Spleen (tissue), 11 donors: ENCODE data around the gene PDIA5. TPM values are rescaled to one million over a fixed set of nuclear protein-coding genes. Genes with fewer than 3 reads are reported as not detected.

Source experiments
- DNase-seq: peaks from one replicate; pipeline ENCODE4 v3.0.0-alpha.2; 2020
- H3K27ac ChIP-seq, 8 donors: fragments of 200-600 bp; sonication (generic) in 7 of 8; 1 replicate in 4 of 8; 2 replicates in 4 of 8; pipeline versions ENCODE4 v1.5.0 to v1.8.0; 2016 to 2021; ENCODE audit warnings: inconsistent platforms in 4 of 8, mild to moderate bottlenecking in 4 of 8, moderate library complexity in 1 of 8
- H3K27me3 ChIP-seq, 7 donors: fragments of 200-600 bp; sonication (generic) in 6 of 7; replicated peaks in 1 of 7; 1 replicate in 4 of 7; 2 replicates in 3 of 7; pipeline versions ENCODE4 v1.5.0 to v1.8.0; 2016 to 2021; ENCODE audit warnings: inconsistent platforms in 3 of 7, mild to moderate bottlenecking in 1 of 7
- H3K36me3 ChIP-seq, 6 donors: fragments of 200-600 bp; sonication (generic) in 5 of 6; 1 replicate in 4 of 6; 2 replicates in 2 of 6; pipeline versions ENCODE4 v1.5.0 to v1.8.0; 2016 to 2021; ENCODE audit warnings: inconsistent platforms in 2 of 6
- H3K4me1 ChIP-seq, 6 donors: fragments of 200-600 bp; sonication (generic) in 5 of 6; 1 replicate in 3 of 6; 2 replicates in 3 of 6; pipeline versions ENCODE4 v1.5.0 to v1.8.0; 2016 to 2021; ENCODE audit warnings: inconsistent platforms in 3 of 6
- H3K4me3 ChIP-seq, 8 donors: fragments of 200-600 bp; sonication (generic) in 7 of 8; 1 replicate in 4 of 8; 2 replicates in 4 of 8; pipeline versions ENCODE4 v1.5.0 to v1.8.0; 2016 to 2021; ENCODE audit warnings: inconsistent platforms in 4 of 8, mild to moderate bottlenecking in 4 of 8, moderate library complexity in 2 of 8
- H3K9me3 ChIP-seq, 8 donors: fragments of 200-600 bp; sonication (generic) in 7 of 8; 1 replicate in 4 of 8; 2 replicates in 4 of 8; pipeline versions ENCODE4 v1.5.0 to v1.8.0; 2016 to 2021; ENCODE audit warnings: inconsistent platforms in 4 of 8
- CTCF ChIP-seq, 11 experiments: fragments of 200-600 bp in 7 of 11; fragments of 450-650 bp in 4 of 11; sonication (generic) in 4 of 11; IDR thresholded peaks in 8 of 11; conservative IDR thresholded peaks in 3 of 11; 1 replicate in 7 of 11; 2 replicates in 4 of 11; pipeline versions ENCODE4 v1.4.0 to v1.8.0; 2016 to 2021; ENCODE audit warnings: antibody characterized with exemption in 11 of 11, inconsistent platforms in 4 of 11, mild to moderate bottlenecking in 1 of 11
- POLR2A ChIP-seq, 3 donors: fragments of 450-650 bp; IDR thresholded peaks; one replicate each; pipeline ENCODE4 v1.5.1; 2017; ENCODE audit warnings: antibody characterized with exemption in 3 of 3, mild to moderate bottlenecking in 1 of 3
- POLR2AphosphoS5 ChIP-seq, 3 donors: sonication (generic); formaldehyde crosslinking; IDR thresholded peaks; one replicate each; pipeline ENCODE4 v1.5.1; 2017; ENCODE audit warnings: antibody characterized with exemption in 3 of 3
- WGBS, 5 donors: extraction: QIAGEN DNeasy Blood & Tissue Kit in 3 of 5; methylation state at CpG; one replicate each; pipeline versions ENCODE4 v1.1.5 to v1.1.7; 2013 to 2018; 5-methylcytosine and 5-hydroxymethylcytosine counted together
- intact Hi-C: fragments of 100-400 bp; cut with DNase I; formaldehyde crosslinking; loops from one replicate; pipeline ENCODE4 v1.15.0; 2023; ENCODE audit warnings: low total_unique reads
- polyA plus RNA-seq, 3 donors: library from polyadenylated mRNA; stranded (reverse); fragments of 200-250 nt; gene quantifications; one replicate each; pipeline ENCODE4 v1.2.1, GENCODE V29; 2013
- total RNA-seq, 7 donors: library from RNA; depleted of rRNA in 3 of 7; stranded (reverse); fragments of >200 nt in 3 of 7; fragmentation: NEBNext Ultra II Directional in 4 of 7; extraction: Animal tissue kit (Norgen Biotek cat#: 25700) in 4 of 7; gene quantifications; one replicate each; pipeline versions ENCODE4 v1.1.0 to v1.2.1, GENCODE V29; 2016 to 2021
- donor health status: healthy with polysubstance abuse.
- donor health status: DM: no; HTN: no; CAD: no; lungs with moderate emphysema.
- donor health status: DM: no; HTN: no; CAD: no.
- donor health status: Bipolar disorder and iron deficiency.
- donor health status: healthy.
- donor health status: DM: no; HTN: no; CAD: no.
- donor health status: DM: yes; HTN: yes; CAD: no.

PDIA5 gene
- total and polyA plus RNA-seq, 10 donors, result 5.8 to 30.2 (median 19.7) TPM

GRCh38 chr3:123099331-123100192 lies 32.7 kb downstream of the PDIA5 start:
- Histone ChIP-seq H3K4me3 (no peak overlapping the region), H3K27me3 (no peaks in the 10 kb centered on the region), H3K4me1 (peaks cover 0 to 8% (median 0%) of the 10 kb centered on the region in 6 donors), H3K27ac (no peak overlapping the region), H3K9me3 (no peaks in the 10 kb centered on the region), H3K36me3 (peaks cover 0 to 88% (median 23%) of the 10 kb centered on the region in 6 donors)
- DNase-seq, result peak; percentile 65
- intact Hi-C loops, result no loop called here
- 73 to 91% (median 85%) methylated on average over 12 of the region's 12 CpGs for WGBS, 5 donors
- no peak for TF ChIP-seq POLR2AphosphoS5 (IDR thresholded peaks at IDR 0.05)

- Histone ChIP-seq H3K4me3 (no peak overlapping the region), H3K27me3 (no peaks in the 10 kb centered on the region), H3K9me3 (no peaks in the 10 kb centered on the region), H3K4me1 (peaks cover 0 to 8% (median 2%) of the 10 kb centered on the region in 6 donors), H3K27ac (no peak overlapping the region), H3K36me3 (peaks cover 0 to 88% (median 25%) of the 10 kb centered on the region in 6 donors)
- peak; percentile 31 for DNase-seq
- TF ChIP-seq POLR2AphosphoS5 (IDR thresholded peaks at IDR 0.05) (no peak), CTCF (IDR thresholded peaks at IDR 0.05 in 8 of 11, conservative IDR thresholded peaks at IDR 0.05 in 3 of 11) (no peak), POLR2A (IDR thresholded peaks at IDR 0.05) (no peak)
- intact Hi-C loops, result no loop called here
- WGBS, 5 donors, result 83 to 93% (median 90%) methylated on average over 8 of the region's 8 CpGs
These were observed 33.5 kb downstream of the PDIA5 start for GRCh38 chr3:123100193-123100776.

- WGBS, 5 donors, result 97 to 99% (median 98%) methylated on average over 2 of the region's 2 CpGs
- Histone ChIP-seq H3K4me1 (peaks cover 0 to 13% (median 0%) of the 10 kb centered on the region in 6 donors), H3K4me3 (no peak overlapping the region), H3K27me3 (no peaks in the 10 kb centered on the region), H3K9me3 (no peaks in the 10 kb centered on the region), H3K36me3 (peaks cover 0 to 92% (median 34%) of the 10 kb centered on the region in 6 donors), H3K27ac (no peak overlapping the region)
- intact Hi-C loops, result no loop called here
- TF ChIP-seq POLR2A (IDR thresholded peaks at IDR 0.05) (no peak), POLR2AphosphoS5 (IDR thresholded peaks at IDR 0.05) (no peak), CTCF (IDR thresholded peaks at IDR 0.05 in 8 of 11, conservative IDR thresholded peaks at IDR 0.05 in 3 of 11) (no peak)
- no peak for DNase-seq
These were observed 35.4 kb downstream of the PDIA5 start for GRCh38 chr3:123102249-123102648.

GRCh38 chr3:123102826-123103225 lies 36.0 kb downstream of the PDIA5 start:
- no peak overlapping the region for H3K4me3 ChIP-seq
- H3K4me1 ChIP-seq, result peaks cover 0 to 13% (median 0%) of the 10 kb centered on the region in 6 donors
- TF ChIP-seq POLR2AphosphoS5 (IDR thresholded peaks at IDR 0.05) (no peak), CTCF (IDR thresholded peaks at IDR 0.05 in 8 of 11, conservative IDR thresholded peaks at IDR 0.05 in 3 of 11) (no peak), POLR2A (IDR thresholded peaks at IDR 0.05) (no peak)
- intact Hi-C loops, result no loop called here
- no peak overlapping the region for H3K27ac ChIP-seq
- no peaks in the 10 kb centered on the region for H3K9me3 ChIP-seq
- DNase-seq, result peak; percentile 11
- peaks cover 0 to 92% (median 40%) of the 10 kb centered on the region in 6 donors for H3K36me3 ChIP-seq
- WGBS, 5 donors, result 88 to 96% (median 90%) methylated on average over 2 of the region's 2 CpGs
- no peaks in the 10 kb centered on the region for H3K27me3 ChIP-seq
